Vagina (tissue), 2 donors: Measurements from ENCODE around the gene KCNA1.

Experiments used
- CTCF ChIP-seq, 3 experiments: fragments of 450-650 bp in 2 of 3; fragments of 200-600 bp in 1 of 3; sonication (generic) in 1 of 3; IDR thresholded peaks; one replicate each; pipeline ENCODE4 v1.5.1; 2017 to 2019; ENCODE audit warnings: antibody characterized with exemption in 3 of 3, mild to moderate bottlenecking in 2 of 3, moderate library complexity in 2 of 3
- POLR2A ChIP-seq, 2 donors: fragments of 450-650 bp; IDR thresholded peaks; one replicate each; pipeline ENCODE4 v1.6.1; 2017; ENCODE audit warnings: antibody characterized with exemption in 2 of 2, mild to moderate bottlenecking in 2 of 2, moderate library complexity in 2 of 2
- POLR2AphosphoS5 ChIP-seq, 2 donors: sonication (generic); formaldehyde crosslinking; IDR thresholded peaks; one replicate each; pipeline ENCODE4 v1.9.0; 2017; ENCODE audit warnings: antibody characterized with exemption in 2 of 2, mild to moderate bottlenecking in 2 of 2, low read depth in 1 of 2; ENCODE audit not compliant: insufficient read depth in 1 of 2

GRCh38 chr12:4961311-4961710, 51.6 kb downstream of the KCNA1 start:
- no peak for TF ChIP-seq POLR2AphosphoS5 (IDR thresholded peaks at IDR 0.05; ENCODE audit: insufficient read depth in 1 of 2, low read depth in 1 of 2)
- no peak for TF ChIP-seq CTCF (IDR thresholded peaks at IDR 0.05)
- TF ChIP-seq POLR2A (IDR thresholded peaks at IDR 0.05), result no peak
